GM12878 (cell line): ENCODE data around the gene ALKBH2. TPM values are rescaled to one million over a fixed set of nuclear protein-coding genes. Genes with fewer than 3 reads are reported as not detected.

Experiments
- BHLHE40 ChIP-seq, 2 experiments: fragments of 450-650 bp in 1 of 2; IDR thresholded peaks; 2 replicates each; pipeline ENCODE4 v1.6.1; 2011 to 2017; ENCODE audit warnings: low read depth in 2 of 2, borderline replicate concordance in 1 of 2, improper control_type of control experiment in 1 of 2, low read length in 1 of 2, mild to moderate bottlenecking in 1 of 2
- CHD2 ChIP-seq: IDR thresholded peaks from 2 replicates; pipeline ENCODE4 v1.6.1; 2011; ENCODE audit warnings: low read depth, low read length, improper control_type of control experiment, borderline replicate concordance
- DPF2 ChIP-seq: fragments of 450-650 bp; IDR thresholded peaks from 2 replicates; pipeline ENCODE4 v1.6.1; 2017; ENCODE audit warnings: mild to moderate bottlenecking
- E4F1 ChIP-seq: fragments of 450-650 bp; IDR thresholded peaks from 2 replicates; pipeline ENCODE4 v1.6.1; 2018; ENCODE audit warnings: borderline replicate concordance, mild to moderate bottlenecking; ENCODE audit not compliant: partially characterized antibody
- EGR1 ChIP-seq, 2 experiments: IDR thresholded peaks; 1 replicate in 1 of 2; 2 replicates in 1 of 2; pipeline ENCODE4 v1.6.1; 2011 to 2012; ENCODE audit warnings: low read depth in 2 of 2, low read length in 2 of 2, borderline replicate concordance in 1 of 2, mild to moderate bottlenecking in 1 of 2, moderate library complexity in 1 of 2
- ETV6 ChIP-seq, 2 experiments: fragments of 450-650 bp in 1 of 2; IDR thresholded peaks in 1 of 2; conservative IDR thresholded peaks in 1 of 2; 2 replicates each; pipeline ENCODE4 v1.6.1; 2014; ENCODE audit warnings: antibody characterized with exemption in 1 of 2, borderline replicate concordance in 1 of 2, low read depth in 1 of 2, mild to moderate bottlenecking in 1 of 2, moderate library complexity in 1 of 2
- GATAD2B ChIP-seq: fragments of 450-650 bp; conservative IDR thresholded peaks from 2 replicates; pipeline ENCODE4 v1.6.1; 2017; ENCODE audit warnings: low read depth, mild to moderate bottlenecking, moderate library complexity
- HCFC1 ChIP-seq: fragments of 150-350 bp; IDR thresholded peaks from 2 replicates; pipeline ENCODE4 v1.6.1; 2014; ENCODE audit warnings: low read length
- IKZF2 ChIP-seq, 2 experiments: fragments of 450-650 bp; IDR thresholded peaks; 2 replicates each; pipeline ENCODE4 v1.6.1; 2017; ENCODE audit warnings: mild to moderate bottlenecking in 2 of 2, moderate library complexity in 2 of 2
- JUND ChIP-seq: IDR thresholded peaks from 2 replicates; pipeline ENCODE4 v1.6.1; 2012; ENCODE audit warnings: low read depth, mild to moderate bottlenecking, low read length, improper control_type of control experiment, moderate library complexity
- KLF5 ChIP-seq: fragments of 450-650 bp; IDR thresholded peaks from 2 replicates; pipeline ENCODE4 v1.6.1; 2014; ENCODE audit warnings: mild to moderate bottlenecking; ENCODE audit not compliant: partially characterized antibody
- MXI1 ChIP-seq: fragments of 150-350 bp; IDR thresholded peaks from 2 replicates; pipeline ENCODE4 v1.6.1; 2011; ENCODE audit warnings: low read depth, mild to moderate bottlenecking, inconsistent platforms, low read length, improper control_type of control experiment
- MYC ChIP-seq: IDR thresholded peaks from 2 replicates; pipeline ENCODE4 v1.6.1; 2011; ENCODE audit warnings: mild to moderate bottlenecking, low read length, moderate library complexity, inconsistent platforms; ENCODE audit not compliant: insufficient read depth, insufficient replicate concordance, insufficient read length, severe bottlenecking
- NFIC ChIP-seq: IDR thresholded peaks from 2 replicates; pipeline ENCODE4 v1.6.1; 2012; ENCODE audit warnings: low read depth, mild to moderate bottlenecking, inconsistent platforms, low read length, moderate library complexity
- NR2F1 ChIP-seq: fragments of 450-650 bp; conservative IDR thresholded peaks from 2 replicates; pipeline ENCODE4 v1.6.1; 2017; ENCODE audit warnings: mild to moderate bottlenecking
- POU2F2 ChIP-seq: IDR thresholded peaks from 3 replicates; pipeline ENCODE4 v1.6.1; 2011; ENCODE audit warnings: low read depth, mild to moderate bottlenecking, low read length, borderline replicate concordance
- SMAD1 ChIP-seq: fragments of 450-650 bp; IDR thresholded peaks from 2 replicates; pipeline ENCODE4 v1.6.1; 2018; ENCODE audit warnings: mild to moderate bottlenecking, low read depth; ENCODE audit not compliant: partially characterized antibody
- SPI1 ChIP-seq: IDR thresholded peaks from 2 replicates; pipeline ENCODE4 v1.6.1; 2011; ENCODE audit warnings: low read depth, mild to moderate bottlenecking, low read length, moderate library complexity, borderline replicate concordance; ENCODE audit not compliant: insufficient read depth
- STAT3 ChIP-seq: IDR thresholded peaks from 2 replicates; pipeline ENCODE4 v1.6.1; 2011; ENCODE audit warnings: low read depth, low read length, improper control_type of control experiment
- SUPT20H ChIP-seq: IDR thresholded peaks from 2 replicates; pipeline ENCODE4 v1.6.1; 2011; ENCODE audit warnings: low read depth, mild to moderate bottlenecking, low read length, moderate library complexity, borderline replicate concordance; ENCODE audit not compliant: control insufficient read depth
- ZBED1 ChIP-seq: IDR thresholded peaks from 2 replicates; pipeline ENCODE4 v1.6.1; 2016; ENCODE audit warnings: borderline replicate concordance
- polyA plus RNA-seq, 11 experiments: library from polyadenylated mRNA; depleted of rRNA in 4 of 11; unstranded in 6 of 11; stranded (reverse) in 5 of 11; fragments of >200 nt; fragmentation: Nextera tagmentation in 4 of 11; fragmentation: Illumina TruSeq in 1 of 11; extraction: Ambion mirVana in 4 of 11; extraction: Trizol in 1 of 11; gene quantifications; 1 replicate in 1 of 11; 2 replicates in 10 of 11; pipeline versions ENCODE4 v1.2.1 to v1.2.3, GENCODE V29; 2011 to 2016; ENCODE audit warnings: inconsistent platforms in 2 of 11, missing spikeins in 2 of 11, low read depth in 1 of 11
- total RNA-seq, 4 experiments: library from RNA; depleted of rRNA in 3 of 4; stranded (reverse); fragments of >200 nt in 3 of 4; fragmentation: Illumina TruSeq in 1 of 4; extraction: Trizol in 1 of 4; gene quantifications; 2 replicates each; pipeline versions ENCODE4 v1.2.1 to v1.2.3, GENCODE V29; 2013 to 2021
- TF ChIP-seq, protein P1 (sequence below): fragments of 450-650 bp; IDR thresholded peaks from 2 replicates; pipeline ENCODE4 v1.6.1; 2017; ENCODE audit warnings: mild to moderate bottlenecking, moderate library complexity

ALKBH2 gene
- total and polyA plus RNA-seq, 10 of the 15 experiments (the other 5 are each of a cell fraction or from before 2014, with no cell fraction given), result 5.6 to 40.3 (median 31.2) TPM

- TF ChIP-seq NR2F1 (peak; percentile 89), BHLHE40 (IDR thresholded peaks at IDR 0.05; ENCODE audit: borderline replicate concordance in 1 of 2, low read depth in 2 of 2, low read length in 1 of 2) (peak; percentile 62 to 80; a peak in 3 of 4 replicates), JUND (0 out of 2 replicates have a peak, but pooled peaks have one; percentile 10), CHD2 (peak; percentile 94), ZBED1 (peak; percentile 87), KLF5 (peak; percentile 37), EGR1 (IDR thresholded peaks at IDR 0.05; ENCODE audit: borderline replicate concordance in 1 of 2, low read depth in 2 of 2, low read length in 2 of 2) (no peak), E4F1 (peak; percentile 41), DPF2 (peak; percentile 37; the same call in 1 of the 2 replicates), POU2F2 (peak; percentile 90), SPI1 (0 out of 2 replicates have a peak, but pooled peaks have one; percentile 32), STAT3 (no peak), IKZF2 (IDR thresholded peaks at IDR 0.05) (peak; percentile 48 to 55), MXI1 (peak; percentile 95), SUPT20H (no peak), MYC (peak; percentile 93), SMAD1 (peak; percentile 55), NFIC (no peak), GATAD2B (peak; percentile 62; the same call in 1 of the 2 replicates), ETV6 (conservative IDR thresholded peaks at IDR 0.05 in 1 of 2, IDR thresholded peaks at IDR 0.05 in 1 of 2; ENCODE audit: borderline replicate concordance in 1 of 2, low read depth in 1 of 2) (no peak), HCFC1 (no peak; the same call in 1 of the 2 replicates)
- TF ChIP-seq, protein P1, sequence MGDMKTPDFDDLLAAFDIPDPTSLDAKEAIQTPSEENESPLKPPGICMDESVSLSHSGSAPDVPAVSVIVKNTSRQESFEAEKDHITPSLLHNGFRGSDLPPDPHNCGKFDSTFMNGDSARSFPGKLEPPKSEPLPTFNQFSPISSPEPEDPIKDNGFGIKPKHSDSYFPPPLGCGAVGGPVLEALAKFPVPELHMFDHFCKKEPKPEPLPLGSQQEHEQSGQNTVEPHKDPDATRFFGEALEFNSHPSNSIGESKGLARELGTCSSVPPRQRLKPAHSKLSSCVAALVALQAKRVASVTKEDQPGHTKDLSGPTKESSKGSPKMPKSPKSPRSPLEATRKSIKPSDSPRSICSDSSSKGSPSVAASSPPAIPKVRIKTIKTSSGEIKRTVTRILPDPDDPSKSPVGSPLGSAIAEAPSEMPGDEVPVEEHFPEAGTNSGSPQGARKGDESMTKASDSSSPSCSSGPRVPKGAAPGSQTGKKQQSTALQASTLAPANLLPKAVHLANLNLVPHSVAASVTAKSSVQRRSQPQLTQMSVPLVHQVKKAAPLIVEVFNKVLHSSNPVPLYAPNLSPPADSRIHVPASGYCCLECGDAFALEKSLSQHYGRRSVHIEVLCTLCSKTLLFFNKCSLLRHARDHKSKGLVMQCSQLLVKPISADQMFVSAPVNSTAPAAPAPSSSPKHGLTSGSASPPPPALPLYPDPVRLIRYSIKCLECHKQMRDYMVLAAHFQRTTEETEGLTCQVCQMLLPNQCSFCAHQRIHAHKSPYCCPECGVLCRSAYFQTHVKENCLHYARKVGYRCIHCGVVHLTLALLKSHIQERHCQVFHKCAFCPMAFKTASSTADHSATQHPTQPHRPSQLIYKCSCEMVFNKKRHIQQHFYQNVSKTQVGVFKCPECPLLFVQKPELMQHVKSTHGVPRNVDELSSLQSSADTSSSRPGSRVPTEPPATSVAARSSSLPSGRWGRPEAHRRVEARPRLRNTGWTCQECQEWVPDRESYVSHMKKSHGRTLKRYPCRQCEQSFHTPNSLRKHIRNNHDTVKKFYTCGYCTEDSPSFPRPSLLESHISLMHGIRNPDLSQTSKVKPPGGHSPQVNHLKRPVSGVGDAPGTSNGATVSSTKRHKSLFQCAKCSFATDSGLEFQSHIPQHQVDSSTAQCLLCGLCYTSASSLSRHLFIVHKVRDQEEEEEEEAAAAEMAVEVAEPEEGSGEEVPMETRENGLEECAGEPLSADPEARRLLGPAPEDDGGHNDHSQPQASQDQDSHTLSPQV, result 0 out of 2 replicates have a peak, but pooled peaks have one; percentile 33
These were observed at the start of gene ALKBH2 (continued) for GRCh38 chr12:109093022-109093918.
